Hepatic stellate cell (primary cell): Measurements from ENCODE around the gene WNT8B.

Source experiments
- DNase-seq: peaks from one replicate; pipeline ENCODE4 v3.0.0; 2011; ENCODE audit warnings: low spot score

Gene WNT8B

GRCh38 chr10:100462709-100463108, at the start of gene WNT8B:
Gene WNT8B (plus strand): TSS chr10:100463009. CDS start chr10:100463169, 160 bp downstream.
- no peak for DNase-seq

- DNase-seq = no peak
Observed at GRCh38 chr10:100413173-100413572, 49.6 kb upstream of the WNT8B start.

DNA sequence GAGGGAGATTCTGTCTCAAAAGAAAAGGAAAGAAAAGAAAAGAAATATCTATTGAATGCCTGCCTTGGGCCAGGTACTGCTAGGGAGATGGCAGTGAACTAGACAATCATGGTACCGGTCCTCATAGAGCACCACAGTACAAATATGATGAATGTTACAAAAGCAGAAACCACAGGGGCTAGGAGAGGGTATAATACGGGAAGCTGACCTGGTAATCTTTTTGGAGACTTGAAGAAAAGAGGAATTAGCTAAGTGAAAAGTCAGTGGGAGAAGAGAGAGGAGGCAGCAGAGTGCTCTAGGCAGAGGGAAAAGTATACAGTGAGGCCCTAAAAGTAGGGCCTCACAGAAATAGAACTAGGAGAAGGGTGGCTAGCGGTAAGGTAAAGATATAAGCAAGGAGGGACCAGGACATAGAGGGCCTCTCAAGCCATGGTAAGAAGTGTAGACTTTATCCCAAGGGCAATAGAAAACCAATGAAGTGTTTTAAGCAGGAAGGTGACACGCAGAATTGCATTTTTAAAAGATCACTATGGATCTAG, 42.8 kb upstream of the WNT8B start:
- no peak for DNase-seq

- DNase-seq = no peak
Observed at GRCh38 chr10:100427374-100427773, 35.4 kb upstream of the WNT8B start.

DNA sequence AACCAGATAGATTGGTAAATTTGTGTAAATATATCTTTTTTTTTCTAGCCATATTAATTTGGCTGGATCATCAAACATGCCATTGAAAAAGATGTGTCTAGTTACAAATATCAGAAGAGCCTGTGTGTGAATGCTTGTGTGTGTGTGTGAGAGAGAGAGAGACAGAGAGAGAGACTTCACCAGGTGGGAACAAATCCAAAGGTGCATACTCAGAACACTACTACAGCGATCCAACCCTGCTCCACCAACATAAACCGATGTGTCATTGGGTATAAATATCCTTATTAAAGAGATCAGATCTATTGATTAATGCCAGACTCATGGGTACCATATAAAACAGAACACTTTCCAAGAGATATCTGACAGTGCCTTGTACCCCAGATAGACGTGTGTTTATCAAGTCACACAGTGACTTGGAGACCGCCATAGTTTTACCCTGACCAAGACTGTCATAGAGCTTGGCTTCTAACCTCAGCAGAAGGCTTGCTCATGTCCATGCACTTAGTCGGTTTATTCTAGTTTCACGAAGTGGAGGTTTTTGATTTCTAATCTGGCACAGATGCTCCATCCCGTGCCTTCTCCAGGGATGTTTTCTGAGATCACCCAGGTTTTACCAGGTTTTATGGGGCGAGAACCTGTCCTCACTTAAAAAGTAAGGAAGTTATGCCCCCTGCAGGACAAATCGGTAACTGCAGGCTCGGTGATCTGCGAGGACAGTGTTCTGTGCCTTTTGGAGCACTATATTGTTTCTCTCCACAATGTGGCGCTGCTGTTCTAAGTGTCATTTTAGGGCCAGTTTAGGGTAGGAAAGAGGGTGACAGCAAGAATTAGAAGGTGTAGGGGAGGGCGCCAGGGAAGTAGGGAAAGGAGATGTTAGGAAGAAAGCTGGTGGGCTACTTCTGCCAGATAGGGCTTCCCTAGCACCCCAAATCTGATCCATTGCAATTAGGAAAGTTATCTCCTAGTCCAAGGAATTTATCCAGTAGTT, 29.3 kb upstream of the WNT8B start:
- peak; percentile 64 for DNase-seq

DNA sequence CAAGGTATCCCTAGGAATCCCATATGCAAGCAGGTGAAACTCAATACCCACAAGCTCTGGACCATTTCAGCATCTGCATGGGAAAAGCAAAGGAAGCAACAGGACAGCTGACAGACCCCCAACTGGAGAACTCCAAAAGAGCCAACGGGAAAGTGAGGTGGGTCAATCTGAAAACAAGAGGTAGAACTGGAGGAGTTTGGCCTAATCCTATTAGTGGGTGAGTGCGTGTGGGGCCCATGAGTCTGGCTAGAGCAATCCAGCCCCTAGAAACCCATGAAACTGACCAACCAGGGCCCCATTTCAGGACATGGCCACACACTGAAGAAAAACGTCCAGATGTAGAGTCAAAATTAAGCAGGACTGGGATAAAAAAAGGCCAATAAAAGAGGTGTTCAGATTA, 26.6 kb upstream of the WNT8B start:
- DNase-seq = no peak

- DNase-seq = no peak
Observed at GRCh38 chr10:100438674-100439315, 24.0 kb upstream of the WNT8B start.

- DNase-seq = no peak
Observed at GRCh38 chr10:100442548-100442947, 20.3 kb upstream of the WNT8B start.

DNA sequence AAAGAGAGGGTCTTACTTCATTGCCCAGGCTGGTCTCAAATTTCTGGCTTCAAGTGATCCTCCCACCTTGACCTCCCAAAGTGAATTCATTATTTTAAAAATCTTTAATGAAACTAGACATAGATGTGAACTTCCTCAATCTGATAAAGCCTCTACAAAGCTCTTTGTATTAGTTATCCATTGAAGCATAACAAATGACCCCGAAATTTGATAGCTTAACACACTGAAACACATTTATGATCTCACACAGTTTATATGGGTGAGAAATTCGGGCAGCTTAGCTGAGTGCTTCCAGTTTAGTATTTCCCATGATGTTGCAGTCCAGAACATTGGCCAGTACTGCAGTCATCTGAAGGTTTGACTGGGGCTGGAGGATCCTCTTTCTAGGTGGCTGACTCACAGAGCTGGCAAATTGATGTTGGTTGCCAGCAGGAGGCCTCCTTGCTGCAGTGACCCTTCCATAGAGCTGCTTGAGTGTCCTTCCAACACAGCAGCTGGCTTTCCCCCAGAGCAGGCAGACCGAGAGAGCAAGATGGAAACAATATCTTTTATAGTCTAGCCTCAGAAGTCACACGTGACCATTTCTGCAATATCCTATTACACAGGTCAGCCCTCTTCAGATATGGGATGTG, 16.6 kb upstream of the WNT8B start:
- DNase-seq = no peak

DNA sequence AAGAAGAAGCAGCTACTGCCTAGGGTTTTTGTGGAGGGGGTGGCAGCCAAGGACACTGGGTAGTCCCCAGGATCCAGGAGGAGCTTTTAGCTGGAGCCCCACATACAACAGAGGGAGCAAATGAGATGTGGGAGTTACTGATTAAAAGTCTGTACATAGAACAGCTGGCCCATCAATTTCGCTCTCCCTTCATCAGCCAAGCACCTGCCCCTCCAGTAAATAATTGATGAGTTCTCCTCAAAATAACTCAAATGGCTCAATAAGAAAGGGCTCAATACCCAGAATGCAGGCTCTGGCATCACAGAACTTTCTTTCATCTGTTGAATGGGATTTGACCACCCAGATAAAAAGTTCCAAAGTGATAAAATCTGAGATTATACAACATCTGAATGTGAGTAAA, 15.1 kb upstream of the WNT8B start:
- no peak for DNase-seq

DNA sequence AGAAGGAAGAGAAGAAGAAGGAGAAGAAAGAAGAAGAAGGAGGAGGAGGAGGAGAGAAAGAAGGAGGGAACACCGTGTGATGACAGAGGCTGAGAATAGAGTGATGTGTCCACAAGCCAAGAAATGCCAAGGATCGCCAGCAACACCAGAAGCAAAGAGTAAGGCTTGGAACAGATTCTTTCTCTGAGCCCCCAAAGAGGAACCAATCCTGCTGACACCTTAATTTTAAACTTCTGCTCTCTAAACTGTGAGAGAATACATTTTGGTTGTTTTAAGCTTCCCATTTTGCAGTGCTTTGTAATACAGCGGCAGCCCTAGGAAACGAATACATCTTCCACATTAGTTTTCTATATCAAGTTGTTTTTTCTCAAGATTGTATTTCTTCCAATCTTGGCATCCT, 13.9 kb upstream of the WNT8B start:
- no peak for DNase-seq

GRCh38 chr10:100468322-100468721, 5.5 kb downstream of the WNT8B start:
- no peak for DNase-seq

- no peak for DNase-seq
Observed at GRCh38 chr10:100468978-100469377, 6.2 kb downstream of the WNT8B start.

DNA sequence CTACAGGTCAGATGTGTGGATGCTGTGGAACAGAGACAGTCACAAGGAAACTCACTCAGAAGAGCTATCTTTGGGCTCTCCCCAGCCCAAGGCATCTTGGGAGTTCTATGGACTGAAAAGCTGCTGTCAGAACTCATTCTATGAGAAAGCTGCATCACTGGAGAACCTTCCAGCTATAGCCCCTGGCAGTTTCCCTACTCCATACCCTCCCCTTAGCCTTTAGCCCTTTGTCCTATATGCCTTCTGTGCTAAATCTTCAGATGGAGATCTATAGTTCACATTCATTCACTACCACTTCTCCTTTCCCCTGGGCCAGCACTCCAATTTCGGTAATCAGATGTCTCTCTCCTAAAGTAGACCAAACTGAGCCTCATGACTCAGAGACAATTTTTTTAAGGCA, 6.9 kb downstream of the WNT8B start:
- DNase-seq = no peak

DNA sequence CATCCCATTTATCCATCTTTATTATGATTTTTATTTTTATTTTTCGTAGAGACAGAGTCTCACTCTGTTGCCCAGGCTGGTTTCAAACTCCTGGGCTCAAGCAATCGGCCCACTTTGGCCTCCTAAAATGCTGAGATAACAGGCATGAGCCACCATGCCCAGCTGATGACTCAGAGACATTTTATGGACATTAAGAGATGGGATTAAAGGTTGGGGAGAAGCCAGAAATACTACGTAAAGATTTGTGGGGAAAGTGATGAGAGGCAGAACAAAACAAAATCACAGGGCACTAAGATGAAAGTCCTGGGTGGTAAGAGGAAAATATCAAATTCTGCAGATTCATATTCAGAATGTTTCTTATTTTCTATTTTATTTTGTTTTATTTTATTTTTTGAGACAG, 7.6 kb downstream of the WNT8B start:
- no peak for DNase-seq

- DNase-seq = no peak
Observed at GRCh38 chr10:100477970-100478369, 15.2 kb downstream of the WNT8B start.

DNA sequence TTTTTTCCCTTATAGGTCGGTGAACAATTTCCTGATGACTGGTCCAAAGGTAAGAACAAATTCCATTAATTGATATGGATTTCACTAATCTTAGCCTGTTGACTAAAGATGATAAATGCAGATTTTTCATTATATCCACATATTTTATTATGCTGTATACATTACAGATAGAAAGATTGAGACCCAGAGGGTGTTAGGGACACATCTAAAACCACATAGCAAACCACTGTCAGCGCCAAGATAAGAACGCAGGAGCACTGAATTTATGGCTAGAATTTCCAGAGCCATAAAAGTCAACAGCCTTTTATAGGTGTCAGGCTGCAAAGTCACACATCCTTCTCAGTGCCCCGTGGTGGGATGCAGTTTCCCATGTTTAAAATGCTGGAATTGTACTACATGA, 16.2 kb downstream of the WNT8B start:
- DNase-seq = no peak

GRCh38 chr10:100480002-100480401, 17.2 kb downstream of the WNT8B start:
- no peak for DNase-seq

GRCh38 chr10:100481462-100482081, 18.8 kb downstream of the WNT8B start:
- peak; percentile 82 for DNase-seq

DNA sequence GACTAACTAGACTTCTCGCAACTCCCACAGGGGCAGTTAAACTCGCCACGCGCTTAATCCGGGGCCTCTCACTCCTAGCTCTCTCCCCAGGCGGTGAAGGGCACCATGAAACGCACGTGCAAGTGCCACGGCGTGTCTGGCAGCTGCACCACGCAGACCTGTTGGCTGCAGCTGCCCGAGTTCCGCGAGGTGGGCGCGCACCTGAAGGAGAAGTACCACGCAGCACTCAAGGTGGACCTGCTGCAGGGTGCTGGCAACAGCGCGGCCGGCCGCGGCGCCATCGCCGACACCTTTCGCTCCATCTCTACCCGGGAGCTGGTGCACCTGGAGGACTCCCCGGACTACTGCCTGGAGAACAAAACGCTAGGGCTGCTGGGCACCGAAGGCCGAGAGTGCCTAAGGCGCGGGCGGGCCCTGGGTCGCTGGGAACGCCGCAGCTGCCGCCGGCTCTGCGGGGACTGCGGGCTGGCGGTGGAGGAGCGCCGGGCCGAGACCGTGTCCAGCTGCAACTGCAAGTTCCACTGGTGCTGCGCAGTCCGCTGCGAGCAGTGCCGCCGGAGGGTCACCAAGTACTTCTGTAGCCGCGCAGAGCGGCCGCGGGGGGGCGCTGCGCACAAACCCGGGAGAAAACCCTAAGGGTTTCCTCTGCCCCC, 19.5 kb downstream of the WNT8B start:
- peak; percentile 74 for DNase-seq

DNA sequence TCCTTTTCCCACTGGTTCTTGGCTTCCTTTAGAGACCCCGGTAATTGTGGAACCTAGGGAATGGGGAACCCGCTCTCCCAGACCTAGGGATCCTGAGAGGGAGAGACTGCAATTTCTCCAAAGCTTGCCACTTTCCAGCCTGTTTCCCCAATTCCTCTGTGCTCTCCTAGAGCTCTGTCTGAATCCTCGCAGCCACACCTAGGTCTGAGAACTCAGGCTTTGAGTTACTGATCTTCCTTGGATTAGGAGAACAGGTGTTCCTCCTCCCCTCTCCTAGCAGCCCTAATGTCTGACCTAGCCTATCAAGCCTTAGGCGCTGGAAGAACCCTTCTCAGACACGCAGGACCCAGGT, 20.0 kb downstream of the WNT8B start:
- no peak for DNase-seq
